Caco-2 (cell line): Measurements from ENCODE around the gene OR7C1. TPM values are rescaled to one million over a fixed set of nuclear protein-coding genes. Genes with fewer than 3 reads are reported as not detected.
"Not testable (repeated sequence)": the region's sequence is repeated elsewhere in the genome, so short reads cannot be mapped to it uniquely, and the experiment has no call there.

Source experiments
- BruUV-seq: library from RNA; stranded (reverse); fragments of 400-500 nt; replicated peaks from 2 replicates; lab custom pipeline; 2021; lab: Mats Ljungman, UMichigan
- CTCF ChIA-PET: fragments of 300-600 bp; sonication (Branson Sonifier 250); formaldehyde crosslinking; loops from one replicate; lab custom pipeline; 2022; ENCODE audit warnings: antibody characterized with exemption; lab: Charles Lee
- POLR2A ChIA-PET: fragments of 300-600 bp; sonication (Branson Sonifier 250); formaldehyde crosslinking; loops from one replicate; lab custom pipeline; 2022; ENCODE audit warnings: antibody characterized with exemption; lab: Charles Lee
- DNase-seq, 2 experiments: peaks; one replicate each; pipeline versions ENCODE4 v3.0.0 to v3.0.0-alpha.2; 2020 to 2022
- H3K27me3 ChIP-seq: replicated peaks from 2 replicates; pipeline ENCODE4 v1.6.0; 2011; ENCODE audit warnings: low read length; ENCODE audit not compliant: control insufficient read depth, insufficient read depth
- H3K36me3 ChIP-seq: 2 replicates; pipeline ENCODE4 v1.5.1; 2011; ENCODE audit warnings: low read length; ENCODE audit not compliant: control insufficient read depth, insufficient read depth
- H3K4me1 ChIP-seq: fragments of 250-450 bp; sonication (Bioruptor Pico); 2 replicates; pipeline ENCODE4 v1.5.1; 2020; ENCODE audit warnings: mild to moderate bottlenecking
- H3K4me3 ChIP-seq: 2 replicates; pipeline ENCODE4 v1.5.1; 2011; ENCODE audit warnings: low read depth, mild to moderate bottlenecking, control low read depth, low read length
- H3K9me3 ChIP-seq: fragments of 250-450 bp; sonication (Bioruptor Pico); 2 replicates; pipeline ENCODE4 v1.5.1; 2020; ENCODE audit warnings: mild to moderate bottlenecking, moderate library complexity
- H3K27ac Mint-ChIP-seq: one replicate; pipeline ENCODE4 v1.8.0; 2022; ENCODE audit warnings: mixed read lengths; ENCODE audit not compliant: unreplicated experiment
- H3K27me3 Mint-ChIP-seq: one replicate; pipeline ENCODE4 v1.8.0; 2022; ENCODE audit warnings: mixed read lengths; ENCODE audit not compliant: insufficient read depth, unreplicated experiment
- H3K36me3 Mint-ChIP-seq: one replicate; pipeline ENCODE4 v1.8.0; 2022; ENCODE audit warnings: mild to moderate bottlenecking, mixed read lengths; ENCODE audit not compliant: insufficient read depth, unreplicated experiment
- H3K4me1 Mint-ChIP-seq: one replicate; pipeline ENCODE4 v1.8.0; 2022; ENCODE audit warnings: low read depth, mixed read lengths; ENCODE audit not compliant: unreplicated experiment
- H3K4me3 Mint-ChIP-seq: one replicate; pipeline ENCODE4 v1.8.0; 2022; ENCODE audit warnings: mild to moderate bottlenecking, moderate library complexity, mixed read lengths; ENCODE audit not compliant: unreplicated experiment
- H3K9me3 Mint-ChIP-seq: one replicate; pipeline ENCODE4 v1.8.0; 2022; ENCODE audit warnings: mixed read lengths; ENCODE audit not compliant: unreplicated experiment
- CTCF ChIP-seq, 2 experiments: fragments of 200-600 bp in 1 of 2; IDR thresholded peaks; 1 replicate in 1 of 2; 2 replicates in 1 of 2; pipeline versions ENCODE4 v1.5.1 to v1.8.0; 2011 to 2022; ENCODE audit warnings: antibody characterized with exemption in 1 of 2, control low read depth in 1 of 2, inconsistent platforms in 1 of 2, low read depth in 1 of 2, low read length in 1 of 2, mild to moderate bottlenecking in 1 of 2, moderate library complexity in 1 of 2; ENCODE audit not compliant: insufficient read depth in 1 of 2, severe bottlenecking in 1 of 2, unreplicated experiment in 1 of 2
- intact Hi-C: fragments of 100-400 bp; cut with micrococcal nuclease; formaldehyde crosslinking; loops from one replicate; pipeline ENCODE4 v1.10.0; 2022; ENCODE audit not compliant: unreplicated experiment
- total RNA-seq: library from RNA; stranded (reverse); gene quantifications from 2 replicates; pipeline ENCODE4 v1.2.3, GENCODE V29; 2022

Gene OR7C1
- total RNA-seq, 1 experiment from 2014 or later: not detected

- POLR2A ChIA-PET, H3K4me3 Mint-ChIP-seq: not testable (repeated sequence)
Observed at GRCh38 chr19:14783410-14783998, 51.5 kb downstream of the OR7C1 start.

DNA sequence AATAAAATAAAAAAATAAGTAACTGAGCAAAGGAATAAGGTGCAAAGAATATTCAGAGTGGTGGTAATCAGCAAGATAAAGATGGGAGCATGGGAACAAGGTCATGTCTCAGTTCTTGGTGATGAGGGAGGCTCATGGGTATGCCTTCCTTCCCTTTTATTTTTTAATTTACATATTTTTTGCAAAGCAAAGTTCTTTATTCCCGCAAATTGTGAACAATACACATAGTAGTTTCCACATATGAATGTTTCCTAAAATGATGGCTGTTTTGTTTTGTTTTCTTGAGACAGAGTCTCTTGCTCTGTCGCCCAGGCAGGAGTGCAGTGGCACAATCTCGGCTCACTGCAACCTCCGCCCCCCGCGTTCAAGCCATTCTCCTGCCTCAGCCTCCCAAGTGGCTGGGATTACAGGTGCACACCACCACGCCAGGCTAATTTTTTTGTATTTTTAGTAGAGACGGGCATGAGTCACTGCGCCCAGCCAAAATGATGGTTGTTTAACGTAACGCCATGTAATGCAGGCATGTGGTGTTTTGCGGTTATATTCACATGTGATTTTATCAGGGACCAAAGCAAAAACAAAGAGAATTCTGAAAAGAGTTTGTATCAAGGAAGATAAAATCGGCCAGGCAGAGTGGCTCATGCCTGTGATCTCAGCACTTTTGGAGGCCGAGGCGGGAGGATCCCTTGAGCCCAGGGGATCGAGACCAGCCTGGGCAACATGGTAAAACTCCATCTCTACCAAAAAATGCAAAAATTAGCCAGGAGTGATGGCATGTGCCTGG, 52.2 kb downstream of the OR7C1 start:
- intact Hi-C loops: loop anchor here (10.0 kb wide), 1 partner anchor 208 kb away; the partner anchor contains the start of gene NDUFB7

More at GRCh38 chr19:14783410-14783998, 51.5 kb downstream of the OR7C1 start:
- CTCF ChIA-PET, H3K27me3 Mint-ChIP-seq, H3K4me1 Mint-ChIP-seq, H3K4me1 ChIP-seq, H3K27me3 ChIP-seq, H3K9me3 Mint-ChIP-seq, H3K27ac Mint-ChIP-seq, H3K36me3 Mint-ChIP-seq, DNase-seq, H3K9me3 ChIP-seq, BruUV-seq, H3K4me3 ChIP-seq, H3K36me3 ChIP-seq: not testable (repeated sequence)
- intact Hi-C loops: loop anchor here (10.0 kb wide), 1 partner anchor 209 kb away; the partner anchor contains the start of gene NDUFB7

DNA sequence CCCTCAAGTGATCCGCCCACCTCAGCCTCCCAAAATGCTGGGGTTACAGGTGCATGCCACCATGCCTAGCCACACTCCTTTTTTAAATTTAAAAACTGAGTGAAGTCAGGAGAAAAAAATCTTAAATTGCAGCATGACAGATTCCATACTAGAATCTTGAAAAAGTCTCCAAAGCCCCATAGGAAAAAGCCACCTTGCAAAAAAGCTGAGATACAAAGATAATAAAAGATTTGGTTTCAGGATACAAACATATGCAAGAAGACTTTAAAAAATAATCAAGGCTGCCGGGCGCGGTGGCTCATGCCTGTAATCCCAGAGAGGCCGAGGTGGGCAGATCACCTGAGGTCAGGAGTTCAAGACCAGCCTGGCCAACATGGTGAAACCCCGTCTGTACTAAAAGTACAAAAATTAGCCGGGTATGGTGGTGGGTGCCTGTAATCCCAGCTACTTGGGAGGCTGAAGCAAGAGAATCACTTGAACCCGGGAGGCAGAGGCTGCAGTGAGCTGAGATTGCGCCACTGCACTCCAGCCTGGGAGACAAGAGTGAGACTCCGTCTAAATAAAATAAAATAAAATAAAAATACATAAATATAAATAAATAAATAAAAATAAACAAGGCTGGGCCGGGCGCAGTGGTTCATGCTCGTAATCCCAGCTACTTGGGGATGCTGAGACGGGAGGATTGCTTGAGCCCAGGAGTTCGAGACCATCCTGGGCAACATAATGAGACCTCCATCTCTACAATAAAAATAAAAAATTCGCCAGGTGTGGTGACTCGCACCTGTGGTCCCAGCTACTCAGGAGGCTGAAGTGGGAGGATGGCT, 53.1 kb downstream of the OR7C1 start:
- POLR2A ChIA-PET, BruUV-seq, CTCF ChIA-PET: not testable (repeated sequence)

More for the DNA sequence above, 52.2 kb downstream of the OR7C1 start:
- H3K4me1 ChIP-seq: no peaks in the 10 kb centered on the region
- H3K36me3 Mint-ChIP-seq: no peaks in the 10 kb centered on the region
- no peaks in the 10 kb centered on the region for H3K27me3 ChIP-seq
- H3K4me3 ChIP-seq: no peak overlapping the region
- H3K9me3 ChIP-seq: no peaks in the 10 kb centered on the region
- POLR2A ChIA-PET: no interaction called here
- CTCF ChIA-PET: no interaction called here
- no TSS peak for BruUV-seq
- peaks cover 3% of the 10 kb centered on the region for H3K27me3 Mint-ChIP-seq
- H3K27ac Mint-ChIP-seq: no peak overlapping the region
- no peak for TF ChIP-seq CTCF (IDR thresholded peaks at IDR 0.05; ENCODE audit: insufficient read depth in 1 of 2, low read depth in 1 of 2, low read length in 1 of 2, severe bottlenecking in 1 of 2, unreplicated experiment in 1 of 2)
- no peak overlapping the region for H3K4me3 Mint-ChIP-seq
- H3K36me3 ChIP-seq: no peaks in the 10 kb centered on the region
- no peaks in the 10 kb centered on the region for H3K9me3 Mint-ChIP-seq
- H3K4me1 Mint-ChIP-seq: no peaks in the 10 kb centered on the region
- no peak for DNase-seq

DNA sequence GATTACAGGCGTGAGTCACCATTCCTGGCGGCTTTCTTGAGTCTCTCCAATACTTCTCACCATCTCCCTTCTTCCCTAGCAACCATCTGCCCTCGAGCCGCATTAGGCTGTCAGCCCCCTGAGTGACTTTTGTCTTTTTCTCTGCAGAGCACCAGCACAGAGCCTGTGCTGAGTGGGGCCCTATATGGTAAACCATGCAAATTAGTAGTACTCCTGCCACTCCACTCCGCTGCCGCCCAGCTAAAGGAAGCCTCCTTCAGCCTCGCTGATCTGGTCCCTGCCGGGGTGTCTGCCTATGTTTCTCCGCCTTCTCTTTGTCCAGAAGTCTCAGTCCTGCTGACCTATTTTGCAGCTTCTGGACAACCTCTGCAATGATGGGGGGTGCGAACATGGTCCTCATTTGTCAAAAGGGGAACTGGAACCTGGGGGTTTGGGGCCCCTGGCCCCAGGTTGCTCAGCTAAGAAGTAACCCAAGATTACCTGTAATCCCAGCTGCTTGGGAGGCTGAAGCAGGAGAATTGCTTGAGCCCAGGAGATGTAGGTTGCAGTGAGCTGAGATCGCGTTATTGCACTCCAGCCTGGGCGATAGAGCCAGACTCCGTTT, 54.3 kb downstream of the OR7C1 start:
- H3K4me1 ChIP-seq, H3K27me3 Mint-ChIP-seq, H3K27me3 ChIP-seq, H3K9me3 ChIP-seq, H3K4me1 Mint-ChIP-seq, H3K36me3 Mint-ChIP-seq, DNase-seq, H3K9me3 Mint-ChIP-seq, H3K27ac Mint-ChIP-seq, BruUV-seq, H3K4me3 Mint-ChIP-seq, H3K4me3 ChIP-seq, POLR2A ChIA-PET, H3K36me3 ChIP-seq: not testable (repeated sequence)
- CTCF ChIA-PET: interaction anchor here (0.6 kb wide), 1 partner anchor 94 kb away, joined by 7 read pairs; no protein-coding TSS in a partner anchor
- intact Hi-C loops: loop anchor here (10.0 kb wide), 1 partner anchor 206 kb away; the partner anchor contains the start of gene NDUFB7

More for the DNA sequence above, 53.1 kb downstream of the OR7C1 start:
- not testable (repeated sequence) for H3K36me3 Mint-ChIP-seq, H3K4me1 Mint-ChIP-seq, H3K36me3 ChIP-seq, H3K4me1 ChIP-seq, H3K27ac Mint-ChIP-seq, H3K4me3 ChIP-seq, H3K9me3 Mint-ChIP-seq, H3K4me3 Mint-ChIP-seq, DNase-seq, H3K9me3 ChIP-seq, H3K27me3 ChIP-seq, H3K27me3 Mint-ChIP-seq
- intact Hi-C loops: loop anchor here (10.0 kb wide), 1 partner anchor 207 kb away; the partner anchor contains the start of gene NDUFB7
